ENCODE results near the gene NT5DC1. TPM values are rescaled to one million over a fixed set of nuclear protein-coding genes. Genes with fewer than 3 reads are reported as not detected.

The NT5DC1 gene
- total and polyA plus RNA-seq, 7 experiments from 2014 or later = 30.5 to 53.4 (median 45.8) TPM

DNA sequence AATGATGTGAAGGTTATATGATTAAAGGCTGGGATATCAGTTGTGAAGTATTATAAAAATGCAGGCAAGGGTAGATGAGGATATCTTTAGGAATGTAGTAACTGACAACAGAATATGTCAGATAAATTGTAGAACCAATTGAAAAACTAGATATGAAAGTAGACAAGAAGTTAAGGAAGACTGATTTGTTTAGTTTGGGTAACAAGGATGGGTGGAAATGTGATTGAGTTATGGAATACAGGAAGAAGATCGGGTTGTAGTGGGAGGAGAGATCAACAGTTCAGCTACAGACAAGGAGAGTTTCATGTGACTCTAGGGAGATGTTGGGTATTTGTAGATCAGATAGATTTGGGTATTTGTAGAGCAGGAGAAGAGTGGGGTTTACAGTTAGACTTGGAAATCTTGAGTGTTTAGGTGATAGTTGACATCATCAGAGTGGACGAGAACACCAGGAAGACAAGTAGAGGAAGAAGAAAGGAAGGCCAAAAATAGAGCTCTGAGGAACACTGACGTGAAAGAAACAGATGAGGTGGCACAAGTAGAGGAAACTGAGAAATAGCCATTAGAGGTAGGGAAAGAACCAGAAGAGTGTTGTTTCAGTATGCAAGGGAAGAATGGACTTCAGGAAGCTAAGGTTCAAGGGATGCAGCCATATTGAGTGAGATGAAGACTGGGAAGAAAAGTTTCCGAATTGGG is 191.2 kb downstream of the NT5DC1 start:
- no peak overlapping the region for H3K27ac ChIP-seq (ENCODE audit: low read depth, low read length)

DNA sequence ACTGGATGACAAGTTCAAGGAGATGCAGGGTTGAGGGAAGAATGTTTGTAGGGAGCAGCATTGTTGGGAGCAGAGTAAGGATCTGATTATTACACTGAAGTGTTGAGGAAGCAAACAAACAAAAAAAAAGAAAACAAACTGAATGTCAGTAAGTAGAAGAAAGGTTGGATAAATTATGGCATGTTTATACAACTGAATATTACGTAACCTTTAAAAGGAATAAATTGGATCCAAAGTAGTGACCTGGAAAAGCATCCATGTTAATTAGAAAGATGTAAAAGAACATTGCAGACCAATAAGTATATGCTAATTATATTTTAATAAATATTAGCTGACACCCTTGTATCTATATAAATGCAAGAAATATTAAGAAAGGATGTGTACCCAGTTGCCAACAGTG is 191.9 kb downstream of the NT5DC1 start:
- ChIA-PET CTCF (interaction anchor here (0.6 to 2.8 kb wide), 2 partner anchors 165 to 243 kb away, joined by 5 to 7 read pairs; no protein-coding TSS in a partner anchor), POLR2A (no interaction called here)
- ATAC-seq = no peak
- Histone ChIP-seq H3K9me3 (ENCODE audit: control insufficient read depth in 2 of 3, low read length in 3 of 3) (no peaks in the 10 kb centered on the region), H3K27me3 (ENCODE audit: control insufficient read depth in 2 of 2, insufficient read depth in 2 of 2, low read length in 2 of 2) (peaks cover 0 to 2% of the 10 kb centered on the region in 2 donors), H3K4me3 (ENCODE audit: low read length) (no peak overlapping the region), H3K27ac (ENCODE audit: low read depth, low read length) (no peak overlapping the region), H3K4me1 (ENCODE audit: control insufficient read depth in 2 of 2, insufficient read depth in 2 of 2, low read length in 2 of 2) (no peaks in the 10 kb centered on the region), H3K36me3 (ENCODE audit: control insufficient read depth in 2 of 3, insufficient read depth in 3 of 3, low read length in 3 of 3) (no peaks in the 10 kb centered on the region)
- intact Hi-C loops (cut with micrococcal nuclease) = no loop called here
- Mint-ChIP-seq H3K9me3 (peaks cover 0 to 1% (median 0%) of the 10 kb centered on the region in 11 donors), H3K4me1 (peaks cover 0 to 4% (median 0%) of the 10 kb centered on the region in 7 donors), H3K4me3 (no peak overlapping the region), H3K27ac (no peak overlapping the region), H3K36me3 (peaks cover 0 to 7% (median 0%) of the 10 kb centered on the region in 5 donors), H3K27me3 (peaks cover 0 to 8% (median 0%) of the 10 kb centered on the region in 5 donors)
- DNase-seq = no peak

More for the DNA sequence above, 191.2 kb downstream of the NT5DC1 start:
- intact Hi-C loops (cut with micrococcal nuclease) = no loop called here
- H3K27ac Mint-ChIP-seq = no peak overlapping the region
- POLR2A ChIA-PET = no interaction called here
- H3K4me3 Mint-ChIP-seq = no peak overlapping the region
- peaks cover 0 to 1% (median 0%) of the 10 kb centered on the region in 11 donors for H3K9me3 Mint-ChIP-seq
- peaks cover 0 to 2% of the 10 kb centered on the region in 2 donors for H3K27me3 ChIP-seq (ENCODE audit: control insufficient read depth in 2 of 2, insufficient read depth in 2 of 2, low read length in 2 of 2)
- DNase-seq = no peak
- peaks cover 0 to 7% (median 0%) of the 10 kb centered on the region in 5 donors for H3K36me3 Mint-ChIP-seq
- H3K4me1 ChIP-seq (ENCODE audit: control insufficient read depth in 2 of 2, insufficient read depth in 2 of 2, low read length in 2 of 2) = no peaks in the 10 kb centered on the region
- H3K4me1 Mint-ChIP-seq = peaks cover 0 to 2% (median 0%) of the 10 kb centered on the region in 7 donors
- CTCF ChIA-PET = interaction anchor here (2.8 kb wide), 1 partner anchor 243 kb away, joined by 7 read pairs; no protein-coding TSS in a partner anchor
- peaks cover 0 to 8% (median 0%) of the 10 kb centered on the region in 5 donors for H3K27me3 Mint-ChIP-seq
- no peaks in the 10 kb centered on the region for H3K9me3 ChIP-seq (ENCODE audit: control insufficient read depth in 2 of 3, low read length in 3 of 3)
- H3K4me3 ChIP-seq (ENCODE audit: low read length) = no peak overlapping the region
- H3K36me3 ChIP-seq (ENCODE audit: control insufficient read depth in 2 of 3, insufficient read depth in 3 of 3, low read length in 3 of 3) = no peaks in the 10 kb centered on the region
- ATAC-seq = no peak

DNA sequence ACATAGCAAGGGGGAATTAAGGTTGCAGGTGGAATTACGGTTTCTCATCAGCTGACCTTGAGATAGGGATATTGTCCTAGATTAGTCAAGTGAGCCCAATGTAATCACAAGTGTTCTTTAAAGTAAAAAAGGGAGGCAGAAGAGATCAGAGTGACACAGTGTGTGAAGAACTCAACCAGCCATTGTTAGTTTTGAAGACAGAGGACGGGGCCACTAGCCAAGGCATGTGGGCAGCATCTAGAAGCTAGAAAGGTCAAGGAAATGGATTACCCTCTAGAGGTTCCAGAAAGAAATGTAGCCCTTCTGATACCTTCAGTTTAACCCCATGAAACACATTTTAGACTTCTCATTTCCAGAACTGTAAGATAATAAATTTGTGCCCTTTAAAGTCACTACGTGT is 197.6 kb downstream of the NT5DC1 start:
- no peak overlapping the region for H3K4me3 Mint-ChIP-seq

DNA sequence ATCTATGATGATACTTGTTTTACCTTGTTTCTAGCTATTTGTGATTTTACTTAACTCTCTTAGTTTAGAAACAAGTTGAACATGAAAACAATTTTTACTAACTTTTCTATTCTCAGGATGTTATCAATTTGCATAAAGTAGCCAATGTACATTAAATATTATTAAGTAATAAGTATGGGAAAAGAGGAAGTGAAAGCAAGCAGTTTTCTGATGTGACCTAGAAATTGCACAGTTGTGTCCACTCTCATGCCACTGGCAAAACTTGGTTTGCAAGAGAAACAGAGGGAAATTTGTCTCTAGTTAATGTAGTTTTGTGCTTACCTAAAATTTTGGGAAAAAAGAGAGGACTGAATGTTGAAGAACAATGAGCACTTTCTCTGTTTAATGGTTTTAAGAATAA is 198.3 kb downstream of the NT5DC1 start:
- H3K36me3 Mint-ChIP-seq = peaks cover 0 to 23% (median 9%) of the 10 kb centered on the region in 5 donors
- Histone ChIP-seq H3K27me3 (ENCODE audit: control insufficient read depth in 2 of 2, insufficient read depth in 2 of 2, low read length in 2 of 2) (no peaks in the 10 kb centered on the region), H3K4me3 (ENCODE audit: low read length) (no peak overlapping the region), H3K4me1 (ENCODE audit: control insufficient read depth in 2 of 2, insufficient read depth in 2 of 2, low read length in 2 of 2) (no peaks in the 10 kb centered on the region), H3K36me3 (ENCODE audit: control insufficient read depth in 2 of 3, insufficient read depth in 3 of 3, low read length in 3 of 3) (no peaks in the 10 kb centered on the region), H3K27ac (ENCODE audit: low read depth, low read length) (no peak overlapping the region), H3K9me3 (ENCODE audit: control insufficient read depth in 2 of 3, low read length in 3 of 3) (peaks cover 0 to 7% (median 3%) of the 10 kb centered on the region in 3 experiments)
- no peak overlapping the region for H3K27ac Mint-ChIP-seq
- H3K27me3 Mint-ChIP-seq = peaks cover 0 to 8% (median 0%) of the 10 kb centered on the region in 5 donors
- ATAC-seq (no peak), DNase-seq (no peak)
- no peak overlapping the region for H3K4me3 Mint-ChIP-seq
- peaks cover 0 to 9% (median 4%) of the 10 kb centered on the region in 11 donors for H3K9me3 Mint-ChIP-seq
- CTCF ChIA-PET = interaction anchor here (0.6 kb wide), 1 partner anchor 92 kb away, joined by 4 read pairs; no protein-coding TSS in a partner anchor
- POLR2A ChIA-PET = no interaction called here
- intact Hi-C loops (cut with micrococcal nuclease) = no loop called here
- peaks cover 0 to 10% (median 0%) of the 10 kb centered on the region in 7 donors for H3K4me1 Mint-ChIP-seq

More for the DNA sequence above, 197.6 kb downstream of the NT5DC1 start:
- H3K36me3 ChIP-seq (ENCODE audit: control insufficient read depth in 2 of 3, insufficient read depth in 3 of 3, low read length in 3 of 3) = no peaks in the 10 kb centered on the region
- peaks cover 0 to 7% (median 3%) of the 10 kb centered on the region in 3 experiments for H3K9me3 ChIP-seq (ENCODE audit: control insufficient read depth in 2 of 3, low read length in 3 of 3)
- DNase-seq (no peak), ATAC-seq (no peak)
- ChIA-PET POLR2A (no interaction called here), CTCF (no interaction called here)
- Mint-ChIP-seq H3K27ac (no peak overlapping the region), H3K9me3 (peaks cover 0 to 9% (median 4%) of the 10 kb centered on the region in 11 donors), H3K27me3 (peaks cover 0 to 8% (median 0%) of the 10 kb centered on the region in 5 donors), H3K4me1 (peaks cover 0 to 8% (median 0%) of the 10 kb centered on the region in 7 donors), H3K36me3 (peaks cover 0 to 23% (median 9%) of the 10 kb centered on the region in 5 donors)
- intact Hi-C loops (cut with micrococcal nuclease) = no loop called here
- no peak overlapping the region for H3K27ac ChIP-seq (ENCODE audit: low read depth, low read length)
- H3K27me3 ChIP-seq (ENCODE audit: control insufficient read depth in 2 of 2, insufficient read depth in 2 of 2, low read length in 2 of 2) = no peaks in the 10 kb centered on the region
- no peaks in the 10 kb centered on the region for H3K4me1 ChIP-seq (ENCODE audit: control insufficient read depth in 2 of 2, insufficient read depth in 2 of 2, low read length in 2 of 2)
- H3K4me3 ChIP-seq (ENCODE audit: low read length) = no peak overlapping the region

Other genes starting within 250 kb of the NT5DC1 start
- gene FRK, start 40.0 kb upstream of the NT5DC1 start, total RNA-seq = under 1 TPM in 4 of 5 experiments, not detected in 1; 0.02 to 0.05 (median 0.04) TPM
- gene FRK, start 40.0 kb upstream of the NT5DC1 start, polyA plus RNA-seq = not detected
- gene COL10A1, start 25.3 kb downstream of the NT5DC1 start, total RNA-seq = not detected
- under 1 TPM; 0.07 to 0.33 TPM for gene COL10A1, start 25.3 kb downstream of the NT5DC1 start, polyA plus RNA-seq
- 10 to 100 TPM; 18.2 to 58.2 (median 21.5) TPM for gene TSPYL4, start 153.2 kb downstream of the NT5DC1 start, total RNA-seq
- 10 to 100 TPM in 1 of 2 donors, 1 to 10 TPM in 1; 9.7 to 19.3 TPM for gene TSPYL4, start 153.2 kb downstream of the NT5DC1 start, polyA plus RNA-seq
- gene TSPYL1, start 179.1 kb downstream of the NT5DC1 start, total RNA-seq = 100 to 1,000 TPM in 3 of 5 experiments, 10 to 100 TPM in 2; 42.8 to 226 (median 104) TPM
- 10 to 100 TPM; 34.9 to 43.9 TPM for gene TSPYL1, start 179.1 kb downstream of the NT5DC1 start, polyA plus RNA-seq

All from naive thymus-derived CD4-positive, alpha-beta T cell (primary cell).